HG02571 (cell line): ENCODE results near the gene CENPV.
"Not testable (repeated sequence)": the region's sequence is repeated elsewhere in the genome, so short reads cannot be mapped to it uniquely, and the experiment has no call there.

ENCODE experiments used
- ATAC-seq: cut with Tn5 transposase; IDR thresholded peaks from one replicate; pipeline ENCODE4 v1.9.1; 2021; ENCODE audit warnings: mild to moderate bottlenecking, moderate library complexity; ENCODE audit not compliant: unreplicated experiment

Gene CENPV

GRCh38 chr17:16353317-16354174 lies at the start of gene CENPV:
TSS of gene CENPV (minus strand) at chr17:16353469. CDS start at chr17:16353436, 33 bp downstream.
- ATAC-seq, result peak; percentile 49

DNA sequence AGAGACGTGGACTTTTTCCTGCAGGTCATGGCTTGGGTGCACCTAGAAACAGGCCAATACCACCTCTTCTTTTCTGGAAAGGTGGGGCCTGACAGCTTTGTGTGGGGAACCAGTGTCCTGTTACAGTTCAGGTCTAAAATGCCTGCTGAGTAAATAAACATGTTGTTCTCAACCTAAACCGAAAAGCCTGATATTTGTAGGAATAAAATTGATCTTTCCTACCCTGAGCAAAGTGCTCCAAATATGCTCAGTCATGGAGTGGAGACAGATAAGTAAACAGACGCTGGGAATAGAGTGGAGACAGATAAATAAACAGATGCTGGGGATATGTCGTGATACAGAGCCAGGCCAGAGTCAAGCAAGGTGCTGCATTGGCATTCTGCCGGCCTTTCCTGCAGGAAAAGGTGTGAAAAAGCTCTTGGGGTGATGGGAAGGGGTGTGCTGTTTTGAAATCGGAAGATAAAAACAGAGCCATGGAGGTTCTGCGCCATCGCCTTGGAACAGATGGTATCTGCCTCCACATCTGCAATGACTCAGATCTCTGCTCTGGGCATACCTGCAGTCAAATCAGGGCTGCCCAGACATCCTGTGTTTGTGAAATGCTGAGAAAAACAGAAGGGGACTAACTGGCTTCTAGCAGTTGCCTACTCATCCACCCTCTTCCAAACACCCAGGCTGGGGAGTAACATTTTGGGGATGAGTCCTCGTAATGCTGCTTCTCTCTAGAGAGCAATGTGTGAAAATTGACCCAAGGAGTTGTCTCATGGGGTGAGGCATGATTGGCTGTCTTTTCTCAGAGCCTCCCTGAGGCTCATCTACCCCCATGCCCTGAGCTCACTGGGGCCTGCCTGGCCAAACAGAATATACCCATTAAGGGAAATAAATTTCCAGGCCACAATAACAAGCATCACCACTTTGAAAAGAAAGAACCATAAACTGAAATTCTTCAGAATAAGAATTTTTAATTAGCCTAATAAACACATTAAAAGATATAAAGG lies 45.3 kb upstream of the CENPV start:
- ATAC-seq, result peak; percentile 74

DNA sequence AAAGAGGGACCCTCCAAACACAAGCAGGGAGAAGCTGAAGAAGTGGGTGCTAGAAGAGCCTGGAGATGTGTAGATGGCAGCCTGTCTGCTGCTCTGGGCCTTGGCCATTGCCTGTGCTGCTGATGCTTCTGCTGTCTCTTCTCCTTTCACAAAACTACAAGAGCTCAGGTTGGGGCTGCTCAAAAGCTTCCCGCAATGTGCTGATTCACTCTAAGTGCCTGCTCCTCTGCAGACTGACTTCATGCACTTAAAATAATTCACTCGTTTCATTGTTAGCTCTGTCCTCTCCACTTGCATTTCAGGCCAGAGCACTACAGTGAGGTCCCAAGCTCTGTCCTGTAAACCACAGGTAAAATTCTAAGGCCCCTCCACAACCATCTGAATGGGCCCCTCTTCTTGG lies 43.4 kb upstream of the CENPV start:
- ATAC-seq, result not testable (repeated sequence)

DNA sequence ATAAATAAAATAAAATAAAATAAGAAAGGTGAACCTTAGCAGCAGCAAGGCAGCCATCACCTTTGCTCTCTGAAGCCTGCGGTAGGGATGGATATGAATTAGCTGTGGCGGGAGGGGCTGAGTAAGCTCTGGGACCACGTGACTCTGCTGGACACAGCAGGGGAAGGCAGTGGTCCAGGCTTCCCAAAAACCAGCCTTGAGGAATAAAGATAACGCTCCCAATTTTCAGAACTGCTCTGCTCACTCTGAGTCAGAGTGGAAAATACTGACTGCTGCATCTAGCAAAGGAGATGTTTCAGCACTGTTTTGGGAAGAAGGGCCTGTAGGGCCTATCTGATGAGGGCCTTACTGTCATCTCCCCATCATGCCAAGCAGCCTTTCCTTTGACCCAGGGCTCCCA lies 42.6 kb upstream of the CENPV start:
- ATAC-seq, result not testable (repeated sequence)

GRCh38 chr17:16392491-16392890 lies 39.2 kb upstream of the CENPV start:
- not testable (repeated sequence) for ATAC-seq

- ATAC-seq, result no peak
Observed at GRCh38 chr17:16391451-16391850, 38.2 kb upstream of the CENPV start.

GRCh38 chr17:16386126-16386507 lies 32.8 kb upstream of the CENPV start:
- not testable (repeated sequence) for ATAC-seq

- ATAC-seq, result no peak
Observed at GRCh38 chr17:16384557-16384956, 31.3 kb upstream of the CENPV start.

DNA sequence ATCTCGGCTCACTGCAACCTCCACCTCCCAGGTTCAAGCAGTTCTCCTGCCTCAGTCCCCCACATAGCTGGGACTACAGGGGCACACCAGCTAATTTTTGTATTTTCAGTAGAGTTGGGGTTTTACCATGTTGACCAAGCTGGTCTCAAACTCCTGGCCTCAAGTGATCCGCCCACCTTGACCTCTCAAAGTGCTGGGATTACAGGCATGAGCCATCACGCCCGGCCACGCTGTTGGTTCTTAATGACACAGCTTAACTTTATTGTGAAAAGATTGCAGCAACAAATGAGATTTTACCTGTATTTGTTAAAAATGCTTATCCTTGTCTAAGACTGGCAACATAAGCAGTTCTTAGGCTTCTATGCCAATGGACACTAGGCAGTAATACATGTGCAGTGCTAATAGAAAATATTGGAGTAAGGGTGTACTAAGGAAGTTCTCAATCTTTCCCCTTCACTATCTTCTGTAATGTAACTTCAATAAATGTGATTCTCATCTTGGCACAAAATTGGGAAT lies 30.6 kb upstream of the CENPV start:
- ATAC-seq, result no peak

DNA sequence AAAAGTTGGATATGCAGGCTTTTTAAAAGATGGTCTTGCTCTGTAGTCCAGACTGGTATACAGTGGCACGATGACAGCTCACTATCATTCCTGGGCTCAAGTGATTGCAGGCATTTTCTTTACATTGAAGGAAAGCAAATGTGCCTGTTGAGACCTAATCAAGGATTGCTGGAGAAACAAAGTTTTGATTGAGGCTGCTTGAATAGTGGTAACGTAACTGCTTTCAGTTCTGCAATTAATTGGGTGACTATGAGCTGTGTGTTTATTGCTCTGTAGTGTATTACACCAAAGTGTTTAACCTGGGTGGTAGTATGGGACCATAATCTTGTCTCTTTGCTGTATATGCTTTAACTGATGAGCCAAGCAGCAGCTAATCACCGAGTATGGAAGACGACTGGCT lies 29.9 kb upstream of the CENPV start:
- ATAC-seq, result no peak

- ATAC-seq, result no peak
Observed at GRCh38 chr17:16381496-16381820, 28.2 kb upstream of the CENPV start.

DNA sequence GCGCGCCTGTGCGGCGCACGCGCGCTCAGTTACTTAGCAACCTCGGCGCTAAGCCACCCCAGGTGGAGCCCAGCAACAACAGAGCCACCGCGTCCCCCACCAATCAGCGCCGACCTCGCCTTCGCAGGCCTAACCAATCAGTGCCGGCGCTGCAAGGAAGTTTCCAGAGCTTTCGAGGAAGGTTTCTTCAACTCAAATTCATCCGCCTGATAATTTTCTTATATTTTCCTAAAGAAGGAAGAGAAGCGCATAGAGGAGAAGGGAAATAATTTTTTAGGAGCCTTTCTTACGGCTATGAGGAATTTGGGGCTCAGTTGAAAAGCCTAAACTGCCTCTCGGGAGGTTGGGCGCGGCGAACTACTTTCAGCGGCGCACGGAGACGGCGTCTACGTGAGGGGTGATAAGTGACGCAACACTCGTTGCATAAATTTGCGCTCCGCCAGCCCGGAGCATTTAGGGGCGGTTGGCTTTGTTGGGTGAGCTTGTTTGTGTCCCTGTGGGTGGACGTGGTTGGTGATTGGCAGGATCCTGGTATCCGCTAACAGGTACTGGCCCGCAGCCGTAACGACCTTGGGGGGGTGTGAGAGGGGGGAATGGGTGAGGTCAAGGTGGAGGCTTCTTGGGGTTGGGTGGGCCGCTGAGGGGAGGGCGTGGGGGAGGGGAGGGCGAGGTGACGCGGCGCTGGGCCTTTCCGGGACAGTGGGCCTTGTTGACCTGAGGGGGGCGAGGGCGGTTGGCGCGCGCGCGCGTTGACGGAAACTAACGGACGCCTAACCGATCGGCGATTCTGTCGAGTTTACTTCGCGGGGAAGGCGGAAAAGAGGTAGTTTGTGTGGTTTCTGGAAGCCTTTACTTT lies 27.6 kb upstream of the CENPV start, which contains the start of gene UBB:
Gene UBB, plus strand, starts transcription at position 452 of the 856 bp plus-strand sequence. CDS start 817 bp downstream, outside the sequence.
- peak; percentile 92 for ATAC-seq

DNA sequence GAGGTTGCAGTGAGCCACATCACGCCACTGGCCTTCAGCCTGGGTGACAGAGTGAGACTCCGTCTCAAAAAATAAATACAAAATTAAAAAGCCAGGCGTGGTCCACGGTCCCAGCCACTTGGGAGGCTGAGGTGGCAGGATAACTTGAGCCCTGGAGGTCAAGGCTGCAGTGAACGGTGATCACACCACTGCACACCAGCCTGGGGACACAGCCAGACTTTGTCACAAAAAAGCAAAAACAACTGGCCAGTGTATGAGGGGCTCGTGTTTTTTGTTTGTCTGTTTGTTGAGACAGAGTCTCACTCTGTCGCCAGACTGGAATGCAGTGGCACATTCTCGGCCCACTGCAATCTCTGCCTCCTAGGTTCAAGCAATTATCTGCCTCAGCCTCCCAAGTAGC lies 26.4 kb upstream of the CENPV start:
- ATAC-seq, result no peak

DNA sequence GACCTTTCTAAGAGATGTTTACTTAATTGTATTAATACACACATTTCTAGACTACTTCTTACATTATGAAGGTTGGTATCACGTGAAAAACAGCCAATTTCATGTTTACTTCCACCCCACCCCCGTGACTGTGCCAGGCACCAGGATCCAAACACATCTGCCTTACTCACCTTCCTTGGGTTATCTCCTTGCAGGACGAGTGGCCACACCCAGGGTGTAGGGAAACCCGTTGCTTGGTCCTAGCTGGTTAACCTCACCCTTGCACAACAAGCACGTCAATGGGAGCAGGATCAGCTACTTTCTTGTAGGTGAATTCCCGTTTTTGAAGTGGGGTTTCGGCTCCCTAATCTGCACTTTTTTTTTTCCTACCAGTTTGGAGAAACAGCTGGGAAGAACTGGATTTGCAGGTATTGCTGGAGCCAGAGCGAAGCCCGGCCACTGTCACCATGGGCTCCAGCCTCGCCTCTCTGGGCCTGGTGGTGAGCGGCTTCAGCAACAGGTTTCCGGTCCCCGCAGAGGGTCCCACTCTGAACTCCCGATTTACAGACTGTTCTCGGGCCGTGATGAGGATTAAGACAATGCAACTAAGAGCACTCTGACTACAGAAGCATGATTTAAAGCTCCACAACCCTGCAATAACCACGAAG lies 25.5 kb upstream of the CENPV start:
- ATAC-seq, result no peak

DNA sequence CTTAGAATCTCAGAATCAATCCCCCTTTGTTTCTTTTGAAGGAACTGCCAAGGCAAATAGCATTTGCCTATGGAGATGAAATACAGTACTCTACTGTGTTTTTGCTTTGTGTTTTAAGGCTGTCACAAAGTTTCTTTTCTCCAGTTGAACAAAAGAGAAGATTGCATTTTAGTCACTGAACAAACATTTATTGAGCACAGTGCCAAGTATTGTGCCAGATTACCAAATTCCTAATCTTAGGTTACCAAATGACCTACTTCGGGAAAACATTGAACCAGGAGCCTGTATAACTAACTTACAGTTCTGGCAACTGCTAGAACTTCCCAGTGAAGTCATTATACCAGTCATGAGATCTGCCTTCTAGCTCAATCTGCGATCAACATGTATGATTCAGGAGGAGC lies 24.7 kb upstream of the CENPV start:
- ATAC-seq, result no peak

DNA sequence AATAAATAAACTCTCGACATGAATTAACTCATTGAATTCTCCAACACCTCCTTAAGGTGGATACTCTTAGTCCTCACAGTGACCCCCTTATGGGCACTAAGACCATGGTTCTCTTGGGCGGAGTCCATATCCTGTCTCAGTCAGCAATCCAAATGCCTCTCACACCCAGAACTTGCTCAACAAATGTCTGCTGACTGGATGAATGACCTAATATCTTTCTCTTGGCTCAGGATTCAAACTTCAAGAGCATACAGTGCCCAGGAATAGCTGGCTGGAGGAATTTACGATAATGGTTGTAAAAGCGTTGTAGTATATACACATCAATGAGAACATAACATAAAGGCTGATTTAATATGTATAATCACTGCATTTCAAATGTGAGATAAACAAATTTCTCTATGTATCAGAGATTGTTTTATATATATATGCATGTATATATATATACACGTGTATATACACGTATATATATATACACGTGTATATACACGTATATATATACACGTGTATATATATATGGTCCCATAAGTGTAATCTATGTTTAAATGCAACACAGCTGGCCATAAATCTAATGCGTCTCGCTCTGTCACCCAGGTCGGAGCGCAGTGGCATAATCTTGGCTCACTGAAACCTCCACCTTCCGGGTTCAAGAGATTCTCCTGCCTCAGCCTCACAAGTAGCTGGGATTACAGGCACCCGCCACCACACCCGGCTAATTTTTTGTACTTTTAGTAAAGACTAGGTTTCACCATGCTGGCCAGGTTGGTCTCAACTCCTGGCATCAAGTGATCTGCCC lies 21.1 kb upstream of the CENPV start:
- ATAC-seq, result no peak

- ATAC-seq, result no peak
Observed at GRCh38 chr17:16371742-16372141, 18.5 kb upstream of the CENPV start.

- ATAC-seq, result no peak
Observed at GRCh38 chr17:16364625-16365024, 11.4 kb upstream of the CENPV start.
